GM21381 (cell line): Measurements from ENCODE around the gene ABHD6.
"Not testable (repeated sequence)": the region's sequence is repeated elsewhere in the genome, so short reads cannot be mapped to it uniquely, and the experiment has no call there.

Experiments used
- ATAC-seq: cut with Tn5 transposase; IDR thresholded peaks from one replicate; pipeline ENCODE4 v1.9.1; 2021; ENCODE audit warnings: mild to moderate bottlenecking, moderate library complexity; ENCODE audit not compliant: unreplicated experiment

The ABHD6 gene

DNA sequence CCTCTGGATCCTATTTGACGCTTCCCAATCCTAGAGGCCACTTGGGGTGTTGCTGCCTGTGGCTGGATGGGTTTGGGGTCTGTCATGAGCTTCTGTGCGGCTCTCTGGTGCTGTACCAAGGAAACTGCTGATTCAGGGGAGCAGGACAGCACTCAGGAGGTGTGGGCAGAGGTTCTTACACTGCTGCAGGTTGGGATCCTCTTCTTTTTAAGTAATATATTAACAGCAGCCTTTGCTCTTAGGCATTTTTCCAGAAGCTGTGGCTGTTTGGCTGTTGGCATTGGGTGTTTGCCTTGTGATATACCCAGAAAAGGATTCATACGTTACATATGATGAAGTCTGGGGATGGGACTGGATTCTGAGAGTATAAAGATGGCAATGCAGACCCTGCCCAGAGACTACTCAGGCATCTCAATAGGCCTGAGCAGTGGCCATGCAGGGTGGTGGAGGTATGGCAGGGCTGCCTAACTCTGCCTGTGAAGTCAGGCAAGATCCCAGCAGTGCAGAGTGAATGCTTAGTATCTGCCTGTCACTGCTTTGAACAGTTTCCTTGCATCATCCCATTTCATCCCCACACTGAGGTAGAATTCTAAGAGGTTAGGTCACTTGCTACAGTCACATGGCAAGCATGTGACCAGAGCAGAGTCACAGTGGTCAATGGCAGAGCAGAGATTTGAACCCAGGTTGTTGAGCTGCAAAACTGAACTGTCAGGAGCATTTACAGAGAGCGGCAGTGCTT lies 3.9 kb downstream of the ABHD6 start:
- no peak for ATAC-seq

DNA sequence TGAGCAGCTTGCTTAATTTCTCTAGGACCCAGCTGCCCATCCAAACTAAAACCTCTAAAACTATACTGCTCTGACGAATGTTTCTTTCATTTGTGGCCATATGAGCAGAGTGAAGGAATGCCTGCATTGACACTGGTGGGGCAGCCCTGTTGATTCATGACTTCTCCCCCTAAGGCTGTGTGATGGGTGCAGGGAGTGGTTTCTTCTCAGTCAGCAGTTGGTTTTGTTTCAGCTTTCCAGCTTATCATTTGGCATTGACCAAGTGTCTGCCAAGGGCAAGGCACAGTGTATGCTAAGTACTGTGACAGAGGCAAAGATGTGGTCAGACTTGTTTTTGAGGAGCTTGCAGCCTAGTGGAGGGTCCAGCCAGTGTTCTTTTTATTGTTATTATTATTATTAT lies 4.7 kb downstream of the ABHD6 start:
- ATAC-seq = no peak

DNA sequence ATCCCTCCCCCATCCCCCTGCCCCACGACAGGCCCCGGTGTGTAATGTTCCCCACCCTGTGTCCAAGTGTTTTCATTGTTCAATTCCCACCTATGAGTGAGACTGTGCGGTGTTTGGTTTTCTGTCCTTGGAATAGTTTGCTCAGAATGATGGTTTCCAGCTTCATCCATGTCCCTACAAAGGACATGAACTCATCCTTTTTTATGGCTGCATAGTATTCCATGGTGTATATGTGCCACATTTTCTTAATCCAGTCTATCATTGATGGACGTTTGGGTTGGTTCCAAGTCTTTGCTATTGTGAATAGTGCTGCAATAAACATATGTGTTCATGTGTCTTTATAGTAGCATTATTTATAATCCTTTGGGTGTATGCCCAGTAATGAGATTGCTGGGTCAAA lies 5.3 kb downstream of the ABHD6 start:
- ATAC-seq = not testable (repeated sequence)

DNA sequence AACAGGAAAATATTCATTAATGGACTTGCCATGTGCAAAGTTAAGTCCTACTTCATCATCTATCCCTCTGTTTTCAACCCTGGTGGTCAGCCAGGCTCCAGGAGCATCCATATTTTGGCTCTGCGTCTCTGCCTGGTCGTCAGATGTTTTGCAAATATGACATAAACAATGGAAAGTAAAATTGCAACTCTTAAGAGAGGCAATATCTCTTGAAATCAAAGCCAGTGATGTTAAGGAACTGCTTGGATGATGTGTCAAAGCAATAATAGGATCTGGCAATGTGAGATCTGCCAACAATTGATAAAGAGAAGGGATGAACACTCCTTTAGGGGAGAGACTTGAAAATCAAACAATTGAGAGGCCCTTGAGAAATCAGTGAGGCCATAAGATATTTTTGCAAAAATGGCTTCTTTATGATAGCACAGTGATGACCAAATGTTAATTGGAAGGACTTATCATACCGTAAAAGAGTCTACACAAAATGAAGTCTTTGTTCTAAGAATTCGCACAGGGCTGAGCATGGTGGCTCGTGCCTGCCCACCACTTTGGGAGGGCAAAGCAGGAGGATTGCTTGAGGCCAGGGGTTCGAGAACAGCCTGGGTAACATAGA lies 6.5 kb downstream of the ABHD6 start:
- no peak for ATAC-seq

DNA sequence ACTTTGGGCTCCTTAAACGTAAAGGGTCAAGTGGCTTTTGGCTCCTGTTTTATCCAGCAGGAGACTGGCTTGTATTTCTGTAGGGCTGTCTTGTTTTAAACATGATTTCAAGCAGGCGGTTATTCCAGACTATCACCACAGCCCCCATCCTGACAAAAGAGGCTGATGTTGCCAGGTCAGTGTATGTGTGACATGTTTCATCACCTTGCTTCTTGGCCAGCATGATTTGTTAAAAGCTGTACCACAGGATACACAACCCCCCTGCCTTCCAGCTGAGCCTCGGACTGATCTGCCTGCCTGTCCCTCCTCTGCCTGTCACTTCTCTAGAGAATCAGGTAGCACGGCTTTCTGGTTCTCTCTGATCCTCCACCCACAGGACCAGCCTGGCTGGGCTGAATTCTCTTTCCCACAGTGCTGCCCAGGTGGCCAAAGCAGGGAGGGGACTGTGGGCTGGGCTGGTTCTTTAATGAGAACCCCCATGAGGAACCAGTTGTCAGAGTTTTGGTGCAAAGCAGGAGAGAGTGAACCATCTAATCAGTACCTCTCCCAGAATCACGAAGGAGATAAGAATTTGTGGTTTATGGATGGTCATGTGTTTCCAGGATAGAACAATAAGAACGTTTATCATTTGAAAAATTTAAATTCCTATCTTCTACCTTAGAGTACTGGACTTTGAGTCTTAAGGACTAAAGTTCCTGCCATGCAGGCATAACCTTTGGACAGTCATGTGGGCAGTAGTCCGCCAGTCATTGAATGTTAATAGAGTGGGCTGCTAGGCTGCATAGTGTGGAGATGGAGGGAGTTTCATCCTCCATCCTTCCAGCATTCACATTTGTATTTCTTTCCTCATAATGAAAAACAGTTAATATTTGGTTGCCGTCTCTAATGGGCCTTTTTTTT lies 8.8 kb downstream of the ABHD6 start:
- ATAC-seq = no peak

DNA sequence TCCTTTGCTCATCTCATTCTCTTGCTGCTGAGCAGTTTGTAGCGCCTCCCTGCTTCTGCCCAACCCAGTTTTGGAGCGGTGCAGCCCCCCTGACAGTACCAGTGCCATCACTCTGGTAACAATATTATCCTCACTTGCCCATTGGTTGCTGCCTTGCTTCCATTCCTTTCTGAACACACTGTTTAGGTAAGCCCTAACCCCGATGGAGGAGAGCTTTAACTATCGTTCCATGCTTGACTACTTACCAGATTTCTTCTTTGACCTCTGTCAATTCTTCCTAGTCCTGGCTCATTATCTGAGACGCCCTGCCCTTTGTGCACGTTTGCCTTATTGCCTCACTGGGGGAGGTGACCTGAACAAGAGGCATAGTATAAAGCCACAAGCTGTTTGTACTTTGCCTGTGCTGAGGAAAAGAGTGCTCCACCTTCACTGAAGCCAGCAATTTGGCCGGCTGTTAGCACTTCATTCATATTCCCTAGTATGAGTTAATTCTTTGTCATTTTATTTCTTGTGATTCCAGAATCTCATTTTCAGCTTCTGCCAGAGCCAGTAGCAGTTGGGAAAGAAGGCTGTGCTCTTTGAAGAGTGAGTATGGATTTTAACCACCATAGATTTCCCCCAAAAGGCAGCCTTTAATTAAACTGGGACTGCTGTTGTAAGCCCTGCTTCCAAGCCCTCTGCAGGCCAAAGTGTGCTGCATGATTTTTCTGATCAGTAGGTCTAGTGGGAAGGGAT lies 11.9 kb downstream of the ABHD6 start:
- ATAC-seq = no peak

DNA sequence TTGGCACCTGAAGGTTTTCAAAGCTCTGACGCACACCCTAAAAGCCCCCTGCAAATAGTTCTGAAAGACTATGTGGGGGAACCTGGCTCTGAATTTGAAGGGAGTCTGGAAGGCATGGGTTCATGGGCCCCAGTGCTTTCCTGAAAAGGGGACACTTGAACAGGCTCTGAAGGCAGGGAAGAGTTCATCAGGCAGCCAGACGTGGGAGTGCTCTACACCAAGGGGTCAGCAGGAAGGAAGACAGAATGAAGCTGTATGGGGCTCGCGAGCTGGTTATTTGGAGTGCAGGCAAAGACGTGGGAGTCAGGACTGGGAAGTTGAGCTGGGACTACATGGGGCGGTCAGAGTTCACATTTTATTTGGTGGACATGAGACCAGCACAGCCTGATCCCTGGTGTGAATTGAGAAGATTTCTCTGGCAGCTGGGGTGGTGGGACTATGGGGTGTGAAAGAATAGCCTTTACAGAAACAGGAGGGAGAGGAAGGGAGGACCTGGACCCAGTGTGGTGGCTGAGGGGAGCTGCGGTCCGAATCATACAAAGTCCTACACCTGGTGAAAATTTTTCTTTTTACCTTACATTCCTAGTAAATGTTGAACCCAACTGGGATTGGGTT lies 12.6 kb downstream of the ABHD6 start:
- no peak for ATAC-seq

DNA sequence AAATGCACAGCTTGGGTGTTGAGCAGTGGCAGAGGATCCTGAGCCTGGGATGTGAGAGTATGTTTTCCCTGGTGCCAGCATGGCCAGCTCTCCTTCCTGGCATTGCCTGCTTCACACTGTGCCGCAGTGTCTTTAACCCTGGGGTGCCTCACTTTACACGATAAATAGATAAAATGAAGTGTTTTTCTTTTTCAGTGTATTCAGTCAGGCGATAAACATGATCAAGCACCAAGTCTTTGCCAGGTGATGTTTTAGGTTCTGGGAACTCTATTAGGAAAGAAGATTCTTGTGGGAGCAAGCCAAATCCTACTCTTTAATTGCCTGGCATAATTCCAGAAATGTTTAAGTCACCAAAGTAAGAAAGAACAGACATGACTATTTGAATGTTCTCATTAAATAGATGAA lies 14.0 kb downstream of the ABHD6 start:
- no peak for ATAC-seq

DNA sequence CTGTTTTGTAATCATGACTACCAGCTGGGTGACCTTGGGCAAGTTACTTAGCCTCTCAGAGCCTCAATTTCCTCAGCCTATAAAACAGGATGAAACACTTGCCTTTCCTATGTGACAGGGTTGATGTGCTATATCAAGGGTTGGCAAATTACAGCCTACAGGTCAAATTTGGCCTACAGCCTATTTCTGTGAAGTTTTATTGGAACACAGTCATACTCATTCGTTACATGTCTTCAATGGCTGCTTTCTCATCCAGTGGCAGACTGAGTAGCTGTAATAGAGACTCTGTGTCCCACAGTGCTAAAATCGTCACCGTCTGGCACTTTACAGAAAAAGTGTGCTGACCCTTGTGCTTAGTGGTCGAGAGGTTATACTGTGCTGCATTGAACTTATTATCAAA lies 16.6 kb downstream of the ABHD6 start:
- no peak for ATAC-seq

DNA sequence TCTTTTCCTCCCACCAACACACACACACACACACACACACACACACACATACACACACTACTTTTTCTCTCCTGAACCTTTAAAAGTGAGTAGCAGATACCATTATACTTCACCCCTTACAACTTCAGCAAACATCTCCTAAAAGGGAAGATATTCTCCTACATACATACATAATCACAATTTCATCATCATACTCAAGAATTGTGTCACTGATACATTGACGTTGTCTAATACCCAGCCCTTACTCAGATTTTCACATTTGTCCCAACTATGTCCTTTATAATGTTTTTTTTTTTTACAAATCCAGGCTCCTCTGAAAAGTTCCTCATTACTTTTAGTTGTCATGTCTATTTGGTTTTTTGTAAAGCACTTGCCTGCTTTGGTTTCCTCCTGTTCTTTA lies 18.5 kb downstream of the ABHD6 start:
- no peak for ATAC-seq

DNA sequence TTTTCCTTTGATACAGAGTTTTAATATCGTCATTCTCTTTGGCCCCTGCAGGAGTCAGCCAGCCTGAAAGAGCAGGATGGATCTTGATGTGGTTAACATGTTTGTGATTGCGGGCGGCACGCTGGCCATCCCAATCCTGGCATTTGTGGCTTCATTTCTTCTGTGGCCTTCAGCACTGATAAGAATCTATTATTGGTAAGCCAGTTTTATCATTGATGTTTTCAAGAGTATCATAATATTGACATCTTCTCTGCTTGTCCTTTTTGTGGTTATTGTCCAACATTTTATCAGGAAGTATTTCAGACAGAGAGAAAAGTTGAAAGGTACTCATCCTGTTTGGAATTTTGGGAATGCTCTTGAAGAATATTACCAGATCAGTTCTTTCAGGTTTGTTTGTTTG lies 18.9 kb downstream of the ABHD6 start:
- no peak for ATAC-seq

DNA sequence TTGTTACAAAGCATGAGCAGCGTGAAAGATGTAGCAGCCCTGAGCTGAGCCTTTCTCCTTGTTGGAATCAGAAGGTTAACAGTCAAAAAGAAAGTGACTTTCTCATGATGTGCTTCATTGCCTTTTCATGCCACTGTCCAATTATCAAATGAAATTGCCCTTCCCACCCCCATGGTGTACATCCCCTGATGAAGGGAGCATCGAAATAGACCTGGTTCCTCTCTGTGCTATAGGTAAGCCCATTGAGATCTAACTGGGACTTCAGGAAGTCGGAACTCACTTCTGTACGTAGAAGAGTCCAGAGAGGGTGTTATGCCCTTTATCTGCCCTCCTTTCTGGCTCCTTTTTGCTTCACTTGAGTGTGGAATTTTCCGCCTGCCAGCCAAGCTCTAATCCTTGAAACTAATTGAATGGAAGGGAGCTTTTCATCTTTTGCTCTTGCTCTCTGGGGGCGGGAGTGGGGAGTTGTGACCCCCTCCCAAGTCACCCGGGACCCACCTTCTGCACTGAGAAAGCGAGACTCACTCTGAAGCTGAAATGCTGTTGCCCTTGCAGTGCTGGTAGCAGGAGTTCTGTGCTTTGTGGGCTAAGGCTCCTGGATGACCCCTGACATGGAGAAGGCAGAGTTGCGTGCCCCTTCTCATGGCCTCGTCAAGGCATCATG lies 20.9 kb downstream of the ABHD6 start:
- no peak for ATAC-seq

DNA sequence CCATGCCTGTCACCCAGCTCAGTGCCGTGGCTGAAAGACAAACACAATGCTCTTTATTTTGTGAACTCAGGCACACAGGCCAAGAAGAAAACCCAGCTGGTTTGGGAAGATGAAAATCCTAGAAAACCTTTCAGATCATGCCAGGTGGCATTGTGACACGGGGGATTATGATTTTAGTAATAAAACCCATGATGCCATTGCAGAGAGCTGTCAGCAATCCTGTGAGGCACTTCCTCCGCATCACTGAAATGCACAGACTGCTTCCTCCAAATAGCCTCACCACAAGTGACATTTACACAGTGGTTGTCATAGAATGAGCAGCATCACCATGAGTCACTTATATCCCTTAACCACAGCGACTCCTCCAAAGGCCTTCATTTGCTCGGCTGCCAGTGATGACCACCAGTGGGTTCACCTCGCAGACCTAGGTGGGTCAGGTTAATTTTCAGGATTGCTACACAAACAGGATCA lies 22.7 kb downstream of the ABHD6 start:
- no peak for ATAC-seq

DNA sequence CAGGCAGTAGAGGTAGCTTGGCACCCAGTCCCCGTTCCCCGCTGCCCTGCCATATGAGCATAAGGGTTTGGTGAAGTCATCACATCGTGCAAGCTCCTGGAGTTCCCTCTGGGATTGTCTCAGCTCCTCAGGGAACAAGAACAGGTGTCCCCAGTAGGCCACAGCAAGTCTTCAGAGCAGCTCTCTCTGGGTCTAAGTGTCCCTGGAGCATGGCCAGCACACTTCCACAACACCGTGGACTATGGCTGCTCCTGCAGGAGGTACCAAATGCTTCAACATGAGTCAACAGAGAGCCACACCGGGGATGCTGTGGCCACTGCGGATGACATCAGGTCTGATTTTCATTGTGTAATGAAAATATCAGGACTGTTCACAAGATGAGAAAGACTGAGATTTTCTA lies 23.1 kb downstream of the ABHD6 start:
- no peak for ATAC-seq

DNA sequence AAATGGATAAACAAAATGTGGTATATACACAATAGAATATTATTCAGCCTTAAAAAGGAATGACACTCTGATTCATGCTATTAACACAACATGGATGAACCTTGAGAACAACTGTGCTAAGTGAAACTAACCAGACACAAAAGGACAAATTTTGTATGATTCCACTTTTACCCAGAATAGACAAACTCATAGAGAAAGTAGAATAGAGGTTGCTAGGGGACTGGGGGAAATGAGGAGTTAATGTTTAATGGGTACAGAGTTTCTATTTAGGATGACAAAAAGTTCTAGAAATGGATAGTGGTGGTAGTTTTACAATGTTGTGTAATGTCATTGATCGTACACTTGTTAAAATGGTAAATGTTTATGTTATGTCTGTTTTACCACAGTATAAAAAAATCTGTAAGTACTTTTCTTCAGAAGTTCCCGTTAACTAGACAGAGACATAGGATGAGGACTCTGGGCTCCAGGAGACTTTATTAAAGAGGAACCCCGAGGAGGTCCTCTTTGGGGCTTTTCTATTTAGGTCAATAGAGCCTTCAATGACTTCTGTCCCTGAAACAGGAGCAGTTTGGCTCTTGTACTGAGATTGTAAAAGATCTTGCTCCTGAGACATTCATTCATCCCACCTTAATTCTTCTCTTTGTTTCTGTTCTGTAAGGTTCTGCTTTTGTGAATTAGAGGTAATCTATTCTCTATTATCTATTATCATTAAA lies 24.5 kb downstream of the ABHD6 start:
- peak; percentile 82 for ATAC-seq

DNA sequence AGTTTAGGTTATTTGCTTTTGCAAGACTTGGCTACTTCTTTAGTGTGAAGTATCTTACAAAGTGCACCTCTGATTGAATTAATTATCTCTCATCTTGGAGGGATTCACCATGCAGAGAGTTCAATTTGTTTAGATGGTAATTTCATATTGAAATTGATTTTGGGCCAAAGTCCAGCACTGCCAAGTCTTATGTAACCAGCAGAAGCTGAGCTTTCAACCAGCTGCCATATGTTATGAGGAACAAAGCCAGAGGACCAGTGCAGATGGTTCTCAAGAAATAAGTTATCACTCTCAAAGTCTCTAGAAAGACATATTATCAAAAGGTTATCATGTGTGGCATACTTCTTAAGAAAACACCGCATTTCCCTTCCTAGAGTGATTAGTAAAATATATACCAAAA lies 29.0 kb downstream of the ABHD6 start:
- no peak for ATAC-seq

DNA sequence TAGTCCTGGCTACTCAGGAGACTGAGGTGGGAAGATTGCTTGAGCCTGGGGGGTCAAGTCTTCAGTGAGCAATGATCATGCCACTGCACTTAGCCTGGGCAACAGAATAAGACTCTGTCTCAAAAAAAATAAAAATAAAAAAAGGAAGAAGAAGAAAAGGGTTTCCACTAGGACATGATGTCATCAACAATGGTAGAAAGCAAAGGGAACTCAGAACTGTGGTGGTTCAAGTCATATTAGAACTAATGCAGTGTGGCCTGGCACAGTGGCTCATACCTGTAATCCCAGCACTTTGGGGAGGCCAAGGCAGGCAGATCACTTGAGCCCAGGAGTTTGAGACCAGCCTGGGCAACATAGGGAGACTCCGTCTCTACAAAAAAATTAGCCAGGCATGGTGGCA lies 30.0 kb downstream of the ABHD6 start:
- ATAC-seq = not testable (repeated sequence)

DNA sequence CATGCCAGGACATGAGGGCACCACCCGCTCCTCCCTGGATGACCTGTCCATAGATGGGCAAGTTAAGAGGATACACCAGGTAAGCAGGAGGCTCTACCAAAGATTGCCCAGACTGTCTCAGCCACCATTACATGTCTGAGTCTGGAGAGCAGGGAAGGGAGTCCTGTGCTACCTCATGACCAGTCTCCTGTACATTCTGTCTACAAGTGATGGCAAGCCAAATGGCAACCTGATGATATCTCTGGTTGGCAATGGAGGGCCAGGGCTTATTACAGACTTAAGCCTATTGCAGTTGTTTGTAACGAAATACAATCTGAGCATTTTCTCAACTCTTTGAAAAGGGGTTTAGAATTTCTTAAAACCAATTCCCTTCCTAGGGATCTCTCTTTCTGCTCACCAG lies 31.8 kb downstream of the ABHD6 start:
- no peak for ATAC-seq

DNA sequence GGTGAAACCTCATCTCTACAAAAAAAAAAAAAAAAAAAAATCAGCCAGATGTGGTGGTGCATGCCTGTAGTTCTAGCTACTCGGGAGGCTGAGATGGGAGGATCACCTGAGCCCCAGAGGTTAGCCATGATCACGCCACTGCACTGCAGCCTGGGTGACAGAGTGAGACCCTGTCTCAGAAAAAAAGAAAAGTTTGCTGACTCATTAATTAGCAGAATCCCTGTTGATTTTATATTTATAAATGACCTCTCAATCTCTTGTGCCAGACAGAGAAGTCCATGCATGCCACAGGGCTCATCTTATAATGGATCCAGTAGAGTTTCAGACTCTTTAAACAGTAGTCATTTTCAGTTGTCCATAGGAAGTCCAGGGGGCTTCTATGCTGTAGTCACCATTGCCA lies 32.9 kb downstream of the ABHD6 start:
- no peak for ATAC-seq
